GM23248 (cell line): ENCODE data around the gene HOXA2.

ENCODE experiments used
- EZH2 ChIP-seq: fragments of 200-600 bp; sonication (generic); IDR thresholded peaks from 2 replicates; pipeline ENCODE4 v1.6.1; 2018; ENCODE audit warnings: antibody characterized with exemption, mild to moderate bottlenecking; ENCODE audit not compliant: insufficient read depth, poor library complexity, severe bottlenecking
- EZH2phosphoT487 ChIP-seq: fragments of 200-600 bp; sonication (generic); IDR thresholded peaks from 2 replicates; pipeline ENCODE4 v1.6.1; 2018; ENCODE audit warnings: antibody characterized with exemption, moderate library complexity, mild to moderate bottlenecking, low read depth; ENCODE audit not compliant: insufficient read depth

- TF ChIP-seq EZH2 (no peak), EZH2phosphoT487 (no peak)
These were observed 23.5 kb upstream of the HOXA2 start for GRCh38 chr7:27125986-27126394.
